GM12873 (cell line): ENCODE results near the gene GNAT2.

Experiments used
- CTCF ChIP-seq: IDR thresholded peaks from 2 replicates; pipeline ENCODE4 v1.5.1; 2012; ENCODE audit warnings: low read depth, mild to moderate bottlenecking, moderate library complexity, low read length, control low read depth; ENCODE audit not compliant: insufficient read depth; ENCODE audit errors: missing control alignments

The GNAT2 gene

GRCh38 chr1:109634771-109635750 is 15.6 kb upstream of the GNAT2 start:
- no peak for TF ChIP-seq CTCF

GRCh38 chr1:109634292-109634691 is 14.9 kb upstream of the GNAT2 start:
- no peak for TF ChIP-seq CTCF

GRCh38 chr1:109632671-109633346 is 13.4 kb upstream of the GNAT2 start:
- TF ChIP-seq CTCF: no peak

GRCh38 chr1:109631513-109632505 is 12.4 kb upstream of the GNAT2 start:
- TF ChIP-seq CTCF: no peak

- TF ChIP-seq CTCF: no peak
Observed at GRCh38 chr1:109630898-109631512, 11.6 kb upstream of the GNAT2 start.

GRCh38 chr1:109630081-109630897 is 10.9 kb upstream of the GNAT2 start:
- TF ChIP-seq CTCF: peak; percentile 24
